Fibroblast of lung (primary cell): ENCODE measurements around the gene LHX4. TPM values are rescaled to one million over a fixed set of nuclear protein-coding genes. Genes with fewer than 3 reads are reported as not detected.

Experiments used
- DNase-seq, 2 donors: peaks; one replicate each; pipeline versions ENCODE4 v3.0.0 to v3.0.0-alpha.2; 2010; ENCODE audit warnings: low read depth in 2 of 2
- H2AFZ ChIP-seq: 2 replicates; pipeline ENCODE4 v1.5.1; 2012; ENCODE audit warnings: low read length, control low read depth, inconsistent platforms
- H3K27ac ChIP-seq: 2 replicates; pipeline ENCODE4 v1.5.1; 2011; ENCODE audit warnings: low read length, control low read depth; ENCODE audit not compliant: insufficient read depth
- H3K27me3 ChIP-seq: 2 replicates; pipeline ENCODE4 v1.5.1; 2011; ENCODE audit warnings: mild to moderate bottlenecking, low read length; ENCODE audit not compliant: control insufficient read depth, insufficient read depth
- H3K36me3 ChIP-seq: 2 replicates; pipeline ENCODE4 v1.5.1; 2011; ENCODE audit warnings: low read length; ENCODE audit not compliant: control insufficient read depth, insufficient read depth
- H3K4me1 ChIP-seq: 2 replicates; pipeline ENCODE4 v1.5.1; 2011; ENCODE audit warnings: low read length; ENCODE audit not compliant: control insufficient read depth, insufficient read depth; ENCODE audit errors: extremely low read depth
- H3K4me2 ChIP-seq: 2 replicates; pipeline ENCODE4 v1.5.1; 2011; ENCODE audit warnings: low read length, control low read depth; ENCODE audit not compliant: insufficient read depth; ENCODE audit errors: extremely low read depth
- H3K4me3 ChIP-seq, 4 experiments: fragments of 200-600 bp in 1 of 4; sonication (generic) in 1 of 4; replicated peaks in 1 of 4; 2 replicates each; pipeline ENCODE4 v1.5.1; 2011 to 2016; ENCODE audit warnings: low read length in 4 of 4, low read depth in 3 of 4, mild to moderate bottlenecking in 3 of 4, control low read depth in 2 of 4, inconsistent platforms in 1 of 4, mixed read lengths in 1 of 4; ENCODE audit not compliant: insufficient read depth in 1 of 4; ENCODE audit errors: control extremely low read depth in 1 of 4
- H3K79me2 ChIP-seq: 2 replicates; pipeline ENCODE4 v1.5.1; 2012; ENCODE audit warnings: mild to moderate bottlenecking, low read length, inconsistent platforms; ENCODE audit not compliant: control insufficient read depth, insufficient read depth
- H3K9ac ChIP-seq: 2 replicates; pipeline ENCODE4 v1.5.1; 2011; ENCODE audit warnings: mild to moderate bottlenecking, low read length, control low read depth; ENCODE audit not compliant: insufficient read depth
- H3K9me3 ChIP-seq: 2 replicates; pipeline ENCODE4 v1.5.1; 2012; ENCODE audit warnings: low read depth, low read length; ENCODE audit not compliant: control insufficient read depth, insufficient read depth
- H4K20me1 ChIP-seq: 2 replicates; pipeline ENCODE4 v1.5.1; 2011; ENCODE audit warnings: low read length; ENCODE audit not compliant: control insufficient read depth, insufficient read depth; ENCODE audit errors: extremely low read depth
- EZH2 ChIP-seq: IDR thresholded peaks from 2 replicates; pipeline ENCODE4 v1.5.1; 2012; ENCODE audit warnings: low read length, control low read depth, mild to moderate bottlenecking; ENCODE audit errors: missing control alignments
- polyA minus RNA-seq: library from RNA; depleted of rRNA, polyadenylated mRNA; stranded (reverse); fragments of >200 nt; gene quantifications from 2 replicates; pipeline ENCODE4 v1.2.3, GENCODE V29; 2011; ENCODE audit warnings: low replicate concordance
- polyA plus RNA-seq, 2 donors: library from polyadenylated mRNA; depleted of rRNA in 1 of 2; stranded (reverse) in 1 of 2; unstranded in 1 of 2; fragments of >200 nt; gene quantifications; 2 replicates each; pipeline ENCODE4 v1.2.1, GENCODE V29; 2011 to 2012; ENCODE audit warnings: missing spikeins in 1 of 2
- total RNA-seq: library from RNA; depleted of rRNA; stranded (reverse); fragments of >200 nt; gene quantifications from 2 replicates; pipeline ENCODE4 v1.2.1, GENCODE V29; 2014
- TF ChIP-seq, protein P1 (sequence below), 2 donors: IDR thresholded peaks in 1 of 2; conservative IDR thresholded peaks in 1 of 2; 1 replicate in 1 of 2; 2 replicates in 1 of 2; pipeline ENCODE4 v1.5.1; 2011 to 2012; ENCODE audit warnings: low read length in 2 of 2, control low read depth in 1 of 2, inconsistent platforms in 1 of 2, low read depth in 1 of 2, mild to moderate bottlenecking in 1 of 2

Gene LHX4
- total RNA-seq: under 0.01 and 0.33 TPM in 2 replicates
- polyA plus RNA-seq: 0.03 and 0.09 TPM in 2 replicates
- 0.17 and 0.20 TPM in 2 replicates for polyA plus RNA-seq (2012)
- polyA minus RNA-seq: 1.0 TPM in 1 of 2 replicates, not detected in the other

GRCh38 chr1:180229483-180230415 is at the start of gene LHX4:
TSS of gene LHX4 (plus strand) at chr1:180230264. CDS start at chr1:180230530, 266 bp downstream.
- no peaks in the 10 kb centered on the region for H4K20me1 ChIP-seq
- H3K79me2 ChIP-seq: no peaks in the 10 kb centered on the region
- peak within 1 kb of the TSS; percentile 94 for H3K4me2 ChIP-seq
- H3K4me1 ChIP-seq: peaks cover 9% of the 10 kb centered on the region
- H3K36me3 ChIP-seq: no peaks in the 10 kb centered on the region
- no peak within 1 kb of the TSS for H3K27ac ChIP-seq
- H3K4me3 ChIP-seq: peak within 1 kb of the TSS; percentile 51 to 59 (median 54)
- no peaks in the 10 kb centered on the region for H3K9me3 ChIP-seq
- H3K27me3 ChIP-seq: peaks cover 56% of the 10 kb centered on the region
- DNase-seq: peak in 1 of 2 donors; percentile 20
- peak within 1 kb of the TSS; percentile 61 for H2AFZ ChIP-seq
- TF ChIP-seq, protein P1, sequence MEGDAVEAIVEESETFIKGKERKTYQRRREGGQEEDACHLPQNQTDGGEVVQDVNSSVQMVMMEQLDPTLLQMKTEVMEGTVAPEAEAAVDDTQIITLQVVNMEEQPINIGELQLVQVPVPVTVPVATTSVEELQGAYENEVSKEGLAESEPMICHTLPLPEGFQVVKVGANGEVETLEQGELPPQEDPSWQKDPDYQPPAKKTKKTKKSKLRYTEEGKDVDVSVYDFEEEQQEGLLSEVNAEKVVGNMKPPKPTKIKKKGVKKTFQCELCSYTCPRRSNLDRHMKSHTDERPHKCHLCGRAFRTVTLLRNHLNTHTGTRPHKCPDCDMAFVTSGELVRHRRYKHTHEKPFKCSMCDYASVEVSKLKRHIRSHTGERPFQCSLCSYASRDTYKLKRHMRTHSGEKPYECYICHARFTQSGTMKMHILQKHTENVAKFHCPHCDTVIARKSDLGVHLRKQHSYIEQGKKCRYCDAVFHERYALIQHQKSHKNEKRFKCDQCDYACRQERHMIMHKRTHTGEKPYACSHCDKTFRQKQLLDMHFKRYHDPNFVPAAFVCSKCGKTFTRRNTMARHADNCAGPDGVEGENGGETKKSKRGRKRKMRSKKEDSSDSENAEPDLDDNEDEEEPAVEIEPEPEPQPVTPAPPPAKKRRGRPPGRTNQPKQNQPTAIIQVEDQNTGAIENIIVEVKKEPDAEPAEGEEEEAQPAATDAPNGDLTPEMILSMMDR (conservative IDR thresholded peaks at IDR 0.05 in 1 of 2, IDR thresholded peaks at IDR 0.05 in 1 of 2; ENCODE audit: low read depth in 1 of 2, low read length in 2 of 2): no peak
- TF ChIP-seq EZH2: peak; percentile 71
- peak within 1 kb of the TSS; percentile 45 for H3K9ac ChIP-seq

DNA sequence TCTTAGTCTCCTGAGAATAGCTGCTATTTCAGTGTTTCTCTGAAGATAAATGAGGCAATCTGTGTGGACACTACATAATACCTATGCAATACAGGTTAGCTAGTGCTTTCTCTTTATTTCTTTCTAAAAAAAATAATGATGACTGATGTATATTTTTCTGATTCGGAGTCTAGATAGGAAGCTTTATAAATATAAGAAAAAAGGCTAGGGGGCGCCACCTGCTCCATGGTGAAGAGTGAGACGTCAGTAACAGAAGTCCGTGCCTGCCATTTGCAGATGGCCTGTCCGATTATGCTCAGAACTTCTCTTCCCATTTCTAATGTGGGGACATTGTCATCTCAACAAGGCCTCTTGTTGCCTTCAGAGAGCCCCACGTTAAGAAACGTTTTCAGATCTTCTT is 49.0 kb upstream of the LHX4 start:
- Histone ChIP-seq H3K9me3 (no peaks in the 10 kb centered on the region), H3K4me3 (no peak overlapping the region), H3K36me3 (peaks cover 43% of the 10 kb centered on the region), H3K9ac (no peak overlapping the region), H3K27me3 (no peaks in the 10 kb centered on the region), H3K4me2 (no peak overlapping the region), H2AFZ (no peak overlapping the region), H3K27ac (no peak overlapping the region), H3K4me1 (no peaks in the 10 kb centered on the region), H3K79me2 (no peaks in the 10 kb centered on the region), H4K20me1 (no peaks in the 10 kb centered on the region)
- DNase-seq: peak; percentile 12 to 31
- no peak for TF ChIP-seq EZH2
- TF ChIP-seq, protein P1 (conservative IDR thresholded peaks at IDR 0.05 in 1 of 2, IDR thresholded peaks at IDR 0.05 in 1 of 2; ENCODE audit: low read depth in 1 of 2, low read length in 2 of 2): peak; percentile 28 to 40

DNA sequence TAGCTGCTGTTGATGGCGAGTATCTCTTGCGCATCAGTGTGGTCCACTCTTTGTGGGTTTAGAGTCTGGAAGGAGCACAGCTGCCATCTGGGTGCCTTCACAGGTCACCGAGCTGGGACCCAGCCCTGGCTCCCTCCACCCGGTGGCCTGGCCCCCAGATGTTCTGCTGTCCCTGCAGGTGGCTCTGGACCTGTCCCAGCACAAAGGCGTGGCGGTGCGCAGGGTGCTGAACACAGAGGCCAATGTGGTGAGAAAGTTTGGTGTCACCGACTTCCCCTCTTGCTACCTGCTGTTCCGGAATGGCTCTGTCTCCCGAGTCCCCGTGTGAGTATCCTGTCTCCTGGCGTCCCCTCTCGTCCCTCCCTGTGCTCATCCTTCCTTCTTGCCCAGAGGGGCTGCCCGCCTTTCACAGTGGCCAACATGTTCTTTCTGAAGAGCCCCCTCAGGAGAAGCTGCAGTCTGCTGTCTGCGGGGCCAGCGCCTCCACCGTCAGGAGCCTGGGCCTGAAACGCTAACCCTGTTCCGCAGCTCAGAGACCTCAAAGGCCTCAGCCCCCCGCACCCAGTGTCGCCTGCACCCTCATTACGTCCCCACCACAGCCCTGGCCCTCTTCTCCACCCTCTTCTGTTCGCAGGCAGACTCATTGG is 47.9 kb upstream of the LHX4 start:
- Histone ChIP-seq H3K9ac (no peak overlapping the region), H4K20me1 (no peaks in the 10 kb centered on the region), H3K27me3 (no peaks in the 10 kb centered on the region), H2AFZ (no peak overlapping the region), H3K79me2 (no peaks in the 10 kb centered on the region), H3K27ac (no peak overlapping the region), H3K4me2 (no peak overlapping the region), H3K9me3 (no peaks in the 10 kb centered on the region), H3K4me3 (no peak overlapping the region), H3K36me3 (peaks cover 45% of the 10 kb centered on the region), H3K4me1 (no peaks in the 10 kb centered on the region)
- no peak for DNase-seq
- no peak for TF ChIP-seq EZH2
- TF ChIP-seq, protein P1 (conservative IDR thresholded peaks at IDR 0.05 in 1 of 2, IDR thresholded peaks at IDR 0.05 in 1 of 2; ENCODE audit: low read depth in 1 of 2, low read length in 2 of 2): no peak
